ENCODE measurements around the gene ZMYM3.
"Not testable (repeated sequence)": the region's sequence is repeated elsewhere in the genome, so short reads cannot be mapped to it uniquely, and the experiment has no call there.

- TF ChIP-seq CTCF (IDR thresholded peaks at IDR 0.05; ENCODE audit: low read depth, low read length, poor library complexity, severe bottlenecking); EZH2phosphoT487 (IDR thresholded peaks at IDR 0.05; ENCODE audit: borderline replicate concordance, low read length): not testable (repeated sequence)
These were observed 18.4 kb upstream of the ZMYM3 start for GRCh38 chrX:71272313-71272712.
